Right lobe of liver (tissue), 6 donors: ENCODE measurements around the gene DCLRE1A. TPM values are rescaled to one million over a fixed set of nuclear protein-coding genes. Genes with fewer than 3 reads are reported as not detected.

Source experiments
- ATAC-seq, 4 donors: fragments of 200-7000 bp; cut with Tn5 transposase; one replicate each; pipeline ENCODE4 v1.9.1; 2020; ENCODE audit warnings: mild to moderate bottlenecking in 4 of 4, moderate library complexity in 4 of 4
- DNase-seq, 3 donors: peaks; one replicate each; pipeline ENCODE4 v3.0.0-alpha.2; 2020
- H3K27ac ChIP-seq, 3 donors: fragments of 200-600 bp; one replicate each; pipeline ENCODE4 v1.8.0; 2022
- H3K27me3 ChIP-seq, 2 donors: fragments of 200-600 bp; one replicate each; pipeline ENCODE4 v1.8.0; 2022
- H3K36me3 ChIP-seq, 4 donors: fragments of 200-600 bp; sonication (generic) in 1 of 4; one replicate each; pipeline versions ENCODE4 v1.5.1 to v1.8.0; 2017 to 2022; ENCODE audit warnings: control low read depth in 1 of 4
- H3K4me1 ChIP-seq, 4 donors: fragments of 200-600 bp; sonication (generic) in 1 of 4; one replicate each; pipeline versions ENCODE4 v1.5.1 to v1.8.0; 2017 to 2022; ENCODE audit warnings: control low read depth in 1 of 4
- H3K4me3 ChIP-seq, 3 donors: fragments of 200-600 bp; one replicate each; pipeline ENCODE4 v1.8.0; 2022
- H3K9me3 ChIP-seq, 4 donors: fragments of 200-600 bp; sonication (generic) in 1 of 4; one replicate each; pipeline versions ENCODE4 v1.5.1 to v1.8.0; 2017 to 2022; ENCODE audit warnings: control low read depth in 1 of 4
- POLR2A ChIP-seq: fragments of 450-650 bp; IDR thresholded peaks from one replicate; pipeline ENCODE4 v1.6.1; 2017; ENCODE audit warnings: antibody characterized with exemption, mild to moderate bottlenecking
- WGBS: methylation state at CpG from one replicate; pipeline ENCODE4 v1.1.6; 2018; ENCODE audit warnings: low coverage, low lambda C conversion rate; ENCODE audit not compliant: insufficient coverage; ENCODE audit errors: missing lambda C conversion rate; 5-methylcytosine and 5-hydroxymethylcytosine counted together
- intact Hi-C, 2 donors: fragments of 100-400 bp; cut with DNase I; formaldehyde crosslinking; loops; one replicate each; pipeline versions ENCODE4 v1.11.2 to v1.14.1; 2022
- total RNA-seq, 6 experiments: library from RNA; depleted of rRNA in 2 of 6; stranded (reverse); fragments of >200 nt in 2 of 6; fragmentation: NEBNext Ultra II Directional in 3 of 6; extraction: Animal tissue kit (Norgen Biotek cat#: 25700) in 3 of 6; gene quantifications; one replicate each; pipeline versions ENCODE4 v1.1.0 to v1.2.4, GENCODE V29; 2016 to 2023
- TF ChIP-seq, protein P1 (sequence below), 4 donors: fragments of 200-600 bp in 3 of 4; fragments of 450-650 bp in 1 of 4; IDR thresholded peaks; one replicate each; pipeline versions ENCODE4 v1.5.1 to v1.8.0; 2016 to 2022; ENCODE audit warnings: antibody characterized with exemption in 4 of 4, mild to moderate bottlenecking in 2 of 4
- donor health status: DM: no; HTN: yes; CAD: no.
- donor health status: DM: no; HTN: no; CAD: no.
- donor health status: DM: no; HTN: no; CAD: no.
- donor health status: DM: no; HTN: yes; CAD: no.
- donor health status: DM: no; HTN: yes; CAD: no.

The DCLRE1A gene
- total RNA-seq, 6 experiments from 2014 or later: 4.5 to 8.3 (median 5.9) TPM

DNA sequence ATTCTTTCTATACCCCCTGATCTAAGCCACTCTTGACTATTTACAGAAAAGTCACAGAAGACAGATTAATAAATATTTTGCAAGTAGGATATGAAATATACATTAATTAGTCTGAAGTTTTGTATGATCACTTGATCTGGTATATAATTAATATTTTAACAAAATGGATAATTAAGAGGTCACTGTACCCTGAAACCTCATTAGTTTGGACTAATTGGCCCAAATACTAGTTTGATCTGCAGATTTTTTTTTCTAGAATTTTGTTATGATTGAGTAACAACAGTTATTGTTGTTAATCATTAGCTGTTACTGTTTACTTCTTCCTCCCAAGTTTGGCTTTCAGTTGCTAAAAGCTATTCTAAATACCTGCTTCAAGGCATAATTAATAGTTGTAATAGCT is 3.3 kb upstream of the DCLRE1A start:
- DNase-seq (no peak), ATAC-seq (no peak)
- H3K27me3 ChIP-seq: no peaks in the 10 kb centered on the region
- intact Hi-C loops: no loop called here
- H3K4me1 ChIP-seq: peaks cover 0 to 52% (median 11%) of the 10 kb centered on the region in 4 donors
- H3K4me3 ChIP-seq: peak overlapping the region in 2 of 3 donors; percentile 22 to 90
- H3K27ac ChIP-seq: peak overlapping the region in 2 of 3 donors; percentile 97
- H3K9me3 ChIP-seq: no peaks in the 10 kb centered on the region
- TF ChIP-seq, protein P1, sequence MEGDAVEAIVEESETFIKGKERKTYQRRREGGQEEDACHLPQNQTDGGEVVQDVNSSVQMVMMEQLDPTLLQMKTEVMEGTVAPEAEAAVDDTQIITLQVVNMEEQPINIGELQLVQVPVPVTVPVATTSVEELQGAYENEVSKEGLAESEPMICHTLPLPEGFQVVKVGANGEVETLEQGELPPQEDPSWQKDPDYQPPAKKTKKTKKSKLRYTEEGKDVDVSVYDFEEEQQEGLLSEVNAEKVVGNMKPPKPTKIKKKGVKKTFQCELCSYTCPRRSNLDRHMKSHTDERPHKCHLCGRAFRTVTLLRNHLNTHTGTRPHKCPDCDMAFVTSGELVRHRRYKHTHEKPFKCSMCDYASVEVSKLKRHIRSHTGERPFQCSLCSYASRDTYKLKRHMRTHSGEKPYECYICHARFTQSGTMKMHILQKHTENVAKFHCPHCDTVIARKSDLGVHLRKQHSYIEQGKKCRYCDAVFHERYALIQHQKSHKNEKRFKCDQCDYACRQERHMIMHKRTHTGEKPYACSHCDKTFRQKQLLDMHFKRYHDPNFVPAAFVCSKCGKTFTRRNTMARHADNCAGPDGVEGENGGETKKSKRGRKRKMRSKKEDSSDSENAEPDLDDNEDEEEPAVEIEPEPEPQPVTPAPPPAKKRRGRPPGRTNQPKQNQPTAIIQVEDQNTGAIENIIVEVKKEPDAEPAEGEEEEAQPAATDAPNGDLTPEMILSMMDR (IDR thresholded peaks at IDR 0.05): no peak
- no peak for TF ChIP-seq POLR2A
- peaks cover 0 to 12% (median under 1%) of the 10 kb centered on the region in 4 donors for H3K36me3 ChIP-seq

DNA sequence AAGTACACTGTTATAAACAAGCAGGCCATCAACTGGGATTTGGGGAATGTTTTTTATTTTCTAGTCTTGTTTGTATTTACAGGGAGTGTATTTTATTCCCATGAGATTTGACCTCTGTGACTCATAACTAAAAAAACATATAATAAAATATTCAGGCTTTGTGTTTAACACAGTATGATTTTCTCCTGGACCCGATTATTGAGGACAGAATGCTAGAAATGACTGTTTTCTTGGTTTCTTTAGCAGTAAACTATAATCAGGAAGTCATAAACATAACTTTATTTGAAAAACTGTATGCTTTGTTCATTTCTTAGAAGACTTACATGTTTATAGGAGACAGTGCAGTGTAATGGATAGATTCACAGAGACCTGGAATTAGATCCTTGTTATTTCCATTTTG is 2.7 kb upstream of the DCLRE1A start:
- peaks cover 0 to 52% (median 11%) of the 10 kb centered on the region in 4 donors for H3K4me1 ChIP-seq
- WGBS: 33% methylated on average over 1 of the region's 1 CpG
- intact Hi-C loops: no loop called here
- peaks cover 0 to 9% (median under 1%) of the 10 kb centered on the region in 4 donors for H3K36me3 ChIP-seq
- no peak for ATAC-seq
- peak overlapping the region in 2 of 3 donors; percentile 90 to 91 for H3K4me3 ChIP-seq
- H3K27me3 ChIP-seq: no peaks in the 10 kb centered on the region
- TF ChIP-seq, protein P1 (IDR thresholded peaks at IDR 0.05): no peak
- no peak for TF ChIP-seq POLR2A
- no peaks in the 10 kb centered on the region for H3K9me3 ChIP-seq
- DNase-seq: no peak
- peak overlapping the region in 2 of 3 donors; percentile 97 for H3K27ac ChIP-seq

DNA sequence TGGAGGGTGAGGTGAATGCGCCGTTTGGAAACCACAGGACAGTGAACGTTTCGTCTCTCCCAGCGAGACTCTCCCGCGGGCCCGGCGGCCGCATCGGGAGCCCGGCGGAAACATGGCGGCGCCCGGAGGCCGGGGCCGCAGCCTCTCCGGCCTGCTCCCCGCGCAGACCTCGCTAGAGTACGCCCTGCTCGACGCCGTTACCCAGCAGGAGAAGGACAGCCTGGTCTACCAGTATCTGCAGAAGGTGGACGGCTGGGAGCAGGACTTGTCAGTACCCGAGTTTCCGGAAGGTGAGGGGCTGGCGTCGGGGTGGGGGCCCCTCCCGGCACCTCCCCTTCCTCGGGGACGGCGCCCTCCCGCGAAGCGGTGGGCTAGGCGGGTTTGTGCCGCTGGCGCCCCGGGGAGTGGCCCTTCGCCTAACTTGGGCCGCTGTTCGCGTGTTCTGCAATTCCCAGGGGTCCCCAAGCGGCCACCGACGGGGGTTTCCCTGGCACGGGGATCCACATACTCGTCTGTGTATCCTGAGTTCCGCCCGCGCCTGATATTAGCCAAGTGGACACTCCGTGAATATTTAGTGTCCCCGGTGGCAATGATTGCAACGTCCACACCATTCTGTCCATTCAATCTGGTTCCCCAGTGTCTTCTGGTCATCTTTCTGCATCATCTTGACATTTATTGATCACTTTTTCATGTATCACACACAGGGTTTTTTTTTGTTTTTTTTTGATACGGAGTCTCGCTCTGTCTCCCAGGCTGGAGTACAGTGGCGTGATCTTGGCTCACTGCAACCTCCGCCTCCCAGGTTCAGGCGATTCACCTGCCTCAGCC is 1.1 kb upstream of the DCLRE1A start:
- H3K4me1 ChIP-seq: peaks cover 0 to 57% (median 9%) of the 10 kb centered on the region in 4 donors
- H3K4me3 ChIP-seq: peak overlapping the region; percentile 90 to 91 (median 90)
- H3K27me3 ChIP-seq: no peaks in the 10 kb centered on the region
- H3K9me3 ChIP-seq: no peaks in the 10 kb centered on the region
- peak overlapping the region; percentile 96 to 97 (median 97) for H3K27ac ChIP-seq
- WGBS: 1% methylated on average over 23 of the region's 62 CpGs
- DNase-seq: peak; percentile 67 to 79 (median 78)
- intact Hi-C loops: no loop called here
- H3K36me3 ChIP-seq: no peaks in the 10 kb centered on the region
- peak; percentile 44 for TF ChIP-seq POLR2A
- TF ChIP-seq, protein P1 (IDR thresholded peaks at IDR 0.05): peak in 3 of 4 donors; percentile 4 to 6 (median 6)
- ATAC-seq: peak; percentile 59 to 73 (median 68)

DNA sequence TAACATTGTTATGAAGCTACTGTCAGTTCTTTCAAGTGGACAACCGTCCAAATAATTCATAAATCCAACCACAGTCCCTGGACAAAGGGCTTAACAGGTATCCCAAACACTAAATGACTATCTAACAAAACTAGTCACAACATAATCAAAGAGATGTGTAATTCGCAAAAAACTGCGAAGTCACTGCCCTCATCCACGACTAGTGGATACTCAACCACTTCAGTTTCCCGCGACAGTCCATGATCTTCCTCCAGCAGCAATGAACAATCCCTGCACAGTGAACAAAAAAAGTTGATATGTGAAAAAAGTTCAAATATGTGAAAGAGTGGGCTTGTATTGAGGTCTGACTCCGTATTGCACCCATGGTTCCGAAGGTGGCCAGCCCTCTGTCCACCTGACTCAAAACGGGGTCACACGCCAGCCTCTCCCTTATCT is 287 bp downstream of the DCLRE1A start:
- no peak for DNase-seq
- Histone ChIP-seq H3K27me3 (no peaks in the 10 kb centered on the region), H3K27ac (peak overlapping the region; percentile 96 to 97 (median 97)), H3K36me3 (no peaks in the 10 kb centered on the region), H3K9me3 (no peaks in the 10 kb centered on the region), H3K4me3 (peak overlapping the region; percentile 90 to 91 (median 90)), H3K4me1 (peaks cover 0 to 44% (median 6%) of the 10 kb centered on the region in 4 donors)
- WGBS: 9% methylated on average over 10 of the region's 10 CpGs
- intact Hi-C loops: no loop called here
- TF ChIP-seq, protein P1 (IDR thresholded peaks at IDR 0.05): no peak
- no peak for TF ChIP-seq POLR2A
- peak; percentile 42 to 68 (median 58) for ATAC-seq
